Keratinocyte (primary cell): ENCODE results near the gene SH3D19. TPM values are rescaled to one million over a fixed set of nuclear protein-coding genes. Genes with fewer than 3 reads are reported as not detected.
"Not testable (repeated sequence)": the region's sequence is repeated elsewhere in the genome, so short reads cannot be mapped to it uniquely, and the experiment has no call there.

Experiments used
- DNase-seq: peaks from one replicate; pipeline ENCODE4 v3.0.0-alpha.2; 2011; ENCODE audit warnings: low read depth, missing footprints, low spot score
- FAIRE-seq: peaks from 2 replicates; lab custom pipeline; 2011; peaks lifted over from hg19 to GRCh38; lab: Jason Lieb, UNC
- H2AFZ ChIP-seq: 2 replicates; pipeline ENCODE4 v1.6.0; 2012; ENCODE audit warnings: low read length, control low read depth, inconsistent platforms; ENCODE audit not compliant: control insufficient read depth
- H3K27ac ChIP-seq: 2 replicates; pipeline ENCODE4 v1.5.1; 2011; ENCODE audit warnings: low read length; ENCODE audit not compliant: control insufficient read depth, insufficient read depth
- H3K27me3 ChIP-seq: 3 replicates; pipeline ENCODE4 v1.6.0; 2011; ENCODE audit warnings: low read length; ENCODE audit not compliant: control insufficient read depth, insufficient read depth; ENCODE audit errors: extremely low read depth
- H3K36me3 ChIP-seq, 2 experiments: 2 replicates in 1 of 2; 3 replicates in 1 of 2; pipeline ENCODE4 v1.5.1; 2011; ENCODE audit warnings: low read length in 2 of 2, mild to moderate bottlenecking in 1 of 2; ENCODE audit not compliant: control insufficient read depth in 2 of 2, insufficient read depth in 2 of 2; ENCODE audit errors: extremely low read depth in 1 of 2
- H3K4me1 ChIP-seq: 3 replicates; pipeline ENCODE4 v1.5.1; 2011; ENCODE audit warnings: low read length; ENCODE audit not compliant: control insufficient read depth, insufficient read depth; ENCODE audit errors: extremely low read depth
- H3K4me2 ChIP-seq: 3 replicates; pipeline ENCODE4 v1.6.0; 2011; ENCODE audit warnings: low read depth, low read length; ENCODE audit not compliant: control insufficient read depth, insufficient read depth; ENCODE audit errors: extremely low read depth
- H3K4me3 ChIP-seq, 3 experiments: fragments of 200-600 bp in 1 of 3; sonication (generic) in 1 of 3; 2 replicates in 2 of 3; 3 replicates in 1 of 3; pipeline ENCODE4 v1.5.1; 2011 to 2016; ENCODE audit warnings: low read length in 3 of 3, mild to moderate bottlenecking in 3 of 3, control low read depth in 2 of 3, inconsistent platforms in 1 of 3, low read depth in 1 of 3, mixed read lengths in 1 of 3, mixed run types in 1 of 3, moderate library complexity in 1 of 3; ENCODE audit not compliant: control insufficient read depth in 2 of 3, insufficient read depth in 2 of 3; ENCODE audit errors: extremely low read depth in 1 of 3
- H3K79me2 ChIP-seq: 2 replicates; pipeline ENCODE4 v1.6.0; 2012; ENCODE audit warnings: low read length; ENCODE audit not compliant: control insufficient read depth, insufficient read depth
- H3K9ac ChIP-seq: 3 replicates; pipeline ENCODE4 v1.6.0; 2011; ENCODE audit warnings: low read length; ENCODE audit not compliant: control insufficient read depth, insufficient read depth; ENCODE audit errors: extremely low read depth
- H3K9me1 ChIP-seq: 3 replicates; pipeline ENCODE4 v1.6.0; 2011; ENCODE audit warnings: low read length; ENCODE audit not compliant: control insufficient read depth, insufficient read depth; ENCODE audit errors: extremely low read depth
- H3K9me3 ChIP-seq: 2 replicates; pipeline ENCODE4 v1.5.1; 2012; ENCODE audit warnings: low read depth, low read length; ENCODE audit not compliant: control insufficient read depth
- H4K20me1 ChIP-seq: 3 replicates; pipeline ENCODE4 v1.6.0; 2011; ENCODE audit warnings: low read length; ENCODE audit not compliant: control insufficient read depth, insufficient read depth; ENCODE audit errors: extremely low read depth
- CTCF ChIP-seq, 3 experiments: IDR thresholded peaks in 1 of 3; conservative IDR thresholded peaks in 1 of 3; optimal IDR thresholded peaks in 1 of 3; 2 replicates in 2 of 3; 3 replicates in 1 of 3; pipeline versions ENCODE3 to v1.5.1; 2011; ENCODE audit warnings: low read length in 3 of 3, mild to moderate bottlenecking in 3 of 3, moderate library complexity in 2 of 3, control low read depth in 1 of 3, inconsistent platforms in 1 of 3; ENCODE audit not compliant: insufficient read depth in 2 of 3; ENCODE audit errors: extremely low read depth in 1 of 3
- EZH2 ChIP-seq: IDR thresholded peaks from one replicate; pipeline ENCODE4 v1.6.1; 2012; ENCODE audit warnings: inconsistent platforms, mild to moderate bottlenecking, low read length, moderate library complexity
- dilution Hi-C: fragments of 300-500 bp; cut with MboI; formaldehyde crosslinking; loops from one replicate; pipeline ENCODE4 v1.7.0; 2020; ENCODE audit warnings: low sequenced_read_pairs; ENCODE audit not compliant: extremely low pct_ligation_motif_present
- polyA plus RNA-seq, 5 experiments: library from polyadenylated mRNA; depleted of rRNA in 3 of 5; stranded (reverse) in 3 of 5; stranded (forward) in 1 of 5; unstranded in 1 of 5; fragments of >200 nt; gene quantifications; 1 replicate in 1 of 5; 2 replicates in 3 of 5; 3 replicates in 1 of 5; pipeline versions ENCODE4 v1.2.1 to v1.2.3, GENCODE V29; 2011 to 2012; ENCODE audit warnings: missing spikeins in 2 of 5, low read depth in 1 of 5, low replicate concordance in 1 of 5

SH3D19 gene
- polyA plus RNA-seq, 1 donor (not counting 4 experiments of a cell fraction or from before 2014, with no cell fraction given), result 24.8 TPM

- Histone ChIP-seq H3K4me2 (no peak within 1 kb of the TSS), H3K9ac (no peak within 1 kb of the TSS), H4K20me1 (no peaks in the 10 kb centered on the region), H3K4me3 (no peak within 1 kb of the TSS), H3K36me3 (no peaks in the 10 kb centered on the region), H3K79me2 (peaks cover 30% of the 10 kb centered on the region), H3K9me1 (no peaks in the 10 kb centered on the region), H3K4me1 (no peaks in the 10 kb centered on the region), H3K9me3 (no peaks in the 10 kb centered on the region), H2AFZ (no peak within 1 kb of the TSS), H3K27ac (no peak within 1 kb of the TSS), H3K27me3 (no peaks in the 10 kb centered on the region)
- FAIRE-seq, result peak; percentile 76
- dilution Hi-C loops, result no loop called here
- no peak for DNase-seq
- TF ChIP-seq CTCF (optimal IDR thresholded peaks at IDR 0.05 in 1 of 3, IDR thresholded peaks at IDR 0.05 in 1 of 3, conservative IDR thresholded peaks at IDR 0.05 in 1 of 3; ENCODE audit: extremely low read depth in 1 of 3, insufficient read depth in 2 of 3, low read length in 3 of 3) (peak; percentile 72 to 87 (median 86)), EZH2 (no peak)
Measured at GRCh38 chr4:151276787-151277562, 48.4 kb downstream of the SH3D19 start, which contains the start of gene PRSS48. PRSS48 (plus strand) TSS chr4:151277161; CDS start chr4:151277173, 12 bp downstream.

DNA sequence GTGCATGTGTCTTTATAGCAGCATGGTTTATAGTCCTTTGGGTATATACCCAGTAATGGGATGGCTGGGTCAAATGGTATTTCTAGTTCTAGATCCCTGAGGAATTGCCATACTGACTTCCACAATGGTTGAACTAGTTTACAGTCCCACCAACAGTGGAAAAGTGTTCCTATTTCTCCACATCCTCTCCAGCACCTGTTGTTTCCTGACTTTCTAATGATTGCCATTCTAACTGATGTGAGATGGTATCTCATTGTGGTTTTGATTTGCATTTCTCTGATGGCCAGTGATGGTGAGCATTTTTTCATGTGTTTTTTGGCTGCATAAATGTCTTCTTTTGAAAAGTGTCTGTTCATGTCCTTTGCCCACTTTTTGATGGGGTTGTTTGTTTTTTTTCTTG, 56.5 kb downstream of the SH3D19 start:
- H3K9me1 ChIP-seq, H3K9ac ChIP-seq, H3K9me3 ChIP-seq, H3K36me3 ChIP-seq, H2AFZ ChIP-seq, H3K4me3 ChIP-seq, H3K4me2 ChIP-seq, H3K4me1 ChIP-seq, H3K27me3 ChIP-seq, FAIRE-seq, dilution Hi-C loops, H4K20me1 ChIP-seq, H3K27ac ChIP-seq, DNase-seq: not testable (repeated sequence)
- H3K79me2 ChIP-seq, result peaks cover 12% of the 10 kb centered on the region
